Measurements from ENCODE around the gene SLC22A13. TPM values are rescaled to one million over a fixed set of nuclear protein-coding genes. Genes with fewer than 3 reads are reported as not detected.

Gene SLC22A13
- total and polyA plus RNA-seq, 2 experiments from 2014 or later: 0.13 to 0.66 TPM

DNA sequence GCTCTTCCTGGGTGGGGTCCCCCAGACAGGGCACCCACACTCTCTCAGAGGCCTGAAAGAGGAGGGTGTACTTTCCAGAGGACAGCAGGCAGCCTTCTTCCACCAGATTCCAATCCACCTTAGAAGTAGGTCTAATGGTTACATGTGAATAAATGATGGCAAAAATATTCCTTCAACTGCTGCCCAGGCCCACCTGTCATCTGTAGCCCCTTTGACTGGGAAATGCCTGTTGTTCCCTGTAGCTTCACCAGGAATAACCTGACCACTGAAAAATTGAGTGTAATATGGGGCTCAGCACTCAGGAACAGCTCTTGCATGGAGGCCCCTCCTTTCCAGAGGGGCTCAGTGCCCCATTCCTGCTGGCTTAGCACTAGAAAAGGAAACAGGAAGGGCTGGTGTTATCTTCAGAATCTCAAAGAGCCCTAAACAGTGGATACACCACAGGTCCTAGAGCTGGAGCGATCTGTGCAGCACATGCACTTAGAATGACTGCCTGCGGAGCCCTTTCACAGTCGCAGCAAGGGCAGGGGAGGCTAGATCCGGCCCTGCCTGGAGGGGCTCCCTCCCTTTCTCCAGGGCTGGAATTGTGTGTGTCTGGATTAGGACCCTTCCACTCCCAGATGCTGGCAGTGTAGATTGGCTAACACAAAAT lies 48.6 kb downstream of the SLC22A13 start (continued):
- TF ChIP-seq, protein P1, sequence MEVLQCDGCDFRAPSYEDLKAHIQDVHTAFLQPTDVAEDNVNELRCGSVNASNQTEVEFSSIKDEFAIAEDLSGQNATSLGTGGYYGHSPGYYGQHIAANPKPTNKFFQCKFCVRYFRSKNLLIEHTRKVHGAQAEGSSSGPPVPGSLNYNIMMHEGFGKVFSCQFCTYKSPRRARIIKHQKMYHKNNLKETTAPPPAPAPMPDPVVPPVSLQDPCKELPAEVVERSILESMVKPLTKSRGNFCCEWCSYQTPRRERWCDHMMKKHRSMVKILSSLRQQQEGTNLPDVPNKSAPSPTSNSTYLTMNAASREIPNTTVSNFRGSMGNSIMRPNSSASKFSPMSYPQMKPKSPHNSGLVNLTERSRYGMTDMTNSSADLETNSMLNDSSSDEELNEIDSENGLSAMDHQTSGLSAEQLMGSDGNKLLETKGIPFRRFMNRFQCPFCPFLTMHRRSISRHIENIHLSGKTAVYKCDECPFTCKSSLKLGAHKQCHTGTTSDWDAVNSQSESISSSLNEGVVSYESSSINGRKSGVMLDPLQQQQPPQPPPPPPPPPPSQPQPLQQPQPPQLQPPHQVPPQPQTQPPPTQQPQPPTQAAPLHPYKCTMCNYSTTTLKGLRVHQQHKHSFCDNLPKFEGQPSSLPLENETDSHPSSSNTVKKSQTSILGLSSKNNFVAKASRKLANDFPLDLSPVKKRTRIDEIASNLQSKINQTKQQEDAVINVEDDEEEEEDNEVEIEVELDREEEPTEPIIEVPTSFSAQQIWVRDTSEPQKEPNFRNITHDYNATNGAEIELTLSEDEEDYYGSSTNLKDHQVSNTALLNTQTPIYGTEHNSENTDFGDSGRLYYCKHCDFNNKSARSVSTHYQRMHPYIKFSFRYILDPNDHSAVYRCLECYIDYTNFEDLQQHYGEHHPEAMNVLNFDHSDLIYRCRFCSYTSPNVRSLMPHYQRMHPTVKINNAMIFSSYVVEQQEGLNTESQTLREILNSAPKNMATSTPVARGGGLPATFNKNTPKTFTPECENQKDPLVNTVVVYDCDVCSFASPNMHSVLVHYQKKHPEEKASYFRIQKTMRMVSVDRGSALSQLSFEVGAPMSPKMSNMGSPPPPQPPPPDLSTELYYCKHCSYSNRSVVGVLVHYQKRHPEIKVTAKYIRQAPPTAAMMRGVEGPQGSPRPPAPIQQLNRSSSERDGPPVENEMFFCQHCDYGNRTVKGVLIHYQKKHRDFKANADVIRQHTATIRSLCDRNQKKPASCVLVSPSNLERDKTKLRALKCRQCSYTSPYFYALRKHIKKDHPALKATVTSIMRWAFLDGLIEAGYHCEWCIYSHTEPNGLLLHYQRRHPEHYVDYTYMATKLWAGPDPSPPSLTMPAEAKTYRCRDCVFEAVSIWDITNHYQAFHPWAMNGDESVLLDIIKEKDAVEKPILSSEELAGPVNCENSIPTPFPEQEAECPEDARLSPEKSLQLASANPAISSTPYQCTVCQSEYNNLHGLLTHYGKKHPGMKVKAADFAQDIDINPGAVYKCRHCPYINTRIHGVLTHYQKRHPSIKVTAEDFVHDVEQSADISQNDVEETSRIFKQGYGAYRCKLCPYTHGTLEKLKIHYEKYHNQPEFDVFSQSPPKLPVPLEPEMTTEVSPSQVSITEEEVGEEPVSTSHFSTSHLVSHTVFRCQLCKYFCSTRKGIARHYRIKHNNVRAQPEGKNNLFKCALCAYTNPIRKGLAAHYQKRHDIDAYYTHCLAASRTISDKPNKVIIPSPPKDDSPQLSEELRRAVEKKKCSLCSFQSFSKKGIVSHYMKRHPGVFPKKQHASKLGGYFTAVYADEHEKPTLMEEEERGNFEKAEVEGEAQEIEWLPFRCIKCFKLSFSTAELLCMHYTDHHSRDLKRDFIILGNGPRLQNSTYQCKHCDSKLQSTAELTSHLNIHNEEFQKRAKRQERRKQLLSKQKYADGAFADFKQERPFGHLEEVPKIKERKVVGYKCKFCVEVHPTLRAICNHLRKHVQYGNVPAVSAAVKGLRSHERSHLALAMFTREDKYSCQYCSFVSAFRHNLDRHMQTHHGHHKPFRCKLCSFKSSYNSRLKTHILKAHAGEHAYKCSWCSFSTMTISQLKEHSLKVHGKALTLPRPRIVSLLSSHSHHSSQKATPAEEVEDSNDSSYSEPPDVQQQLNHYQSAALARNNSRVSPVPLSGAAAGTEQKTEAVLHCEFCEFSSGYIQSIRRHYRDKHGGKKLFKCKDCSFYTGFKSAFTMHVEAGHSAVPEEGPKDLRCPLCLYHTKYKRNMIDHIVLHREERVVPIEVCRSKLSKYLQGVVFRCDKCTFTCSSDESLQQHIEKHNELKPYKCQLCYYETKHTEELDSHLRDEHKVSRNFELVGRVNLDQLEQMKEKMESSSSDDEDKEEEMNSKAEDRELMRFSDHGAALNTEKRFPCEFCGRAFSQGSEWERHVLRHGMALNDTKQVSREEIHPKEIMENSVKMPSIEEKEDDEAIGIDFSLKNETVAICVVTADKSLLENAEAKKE (CRISPR knock-in tag; IDR thresholded peaks at IDR 0.05): no peak
- TF ChIP-seq, protein P2, sequence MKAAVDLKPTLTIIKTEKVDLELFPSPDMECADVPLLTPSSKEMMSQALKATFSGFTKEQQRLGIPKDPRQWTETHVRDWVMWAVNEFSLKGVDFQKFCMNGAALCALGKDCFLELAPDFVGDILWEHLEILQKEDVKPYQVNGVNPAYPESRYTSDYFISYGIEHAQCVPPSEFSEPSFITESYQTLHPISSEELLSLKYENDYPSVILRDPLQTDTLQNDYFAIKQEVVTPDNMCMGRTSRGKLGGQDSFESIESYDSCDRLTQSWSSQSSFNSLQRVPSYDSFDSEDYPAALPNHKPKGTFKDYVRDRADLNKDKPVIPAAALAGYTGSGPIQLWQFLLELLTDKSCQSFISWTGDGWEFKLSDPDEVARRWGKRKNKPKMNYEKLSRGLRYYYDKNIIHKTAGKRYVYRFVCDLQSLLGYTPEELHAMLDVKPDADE (IDR thresholded peaks at IDR 0.05): no peak

DNA sequence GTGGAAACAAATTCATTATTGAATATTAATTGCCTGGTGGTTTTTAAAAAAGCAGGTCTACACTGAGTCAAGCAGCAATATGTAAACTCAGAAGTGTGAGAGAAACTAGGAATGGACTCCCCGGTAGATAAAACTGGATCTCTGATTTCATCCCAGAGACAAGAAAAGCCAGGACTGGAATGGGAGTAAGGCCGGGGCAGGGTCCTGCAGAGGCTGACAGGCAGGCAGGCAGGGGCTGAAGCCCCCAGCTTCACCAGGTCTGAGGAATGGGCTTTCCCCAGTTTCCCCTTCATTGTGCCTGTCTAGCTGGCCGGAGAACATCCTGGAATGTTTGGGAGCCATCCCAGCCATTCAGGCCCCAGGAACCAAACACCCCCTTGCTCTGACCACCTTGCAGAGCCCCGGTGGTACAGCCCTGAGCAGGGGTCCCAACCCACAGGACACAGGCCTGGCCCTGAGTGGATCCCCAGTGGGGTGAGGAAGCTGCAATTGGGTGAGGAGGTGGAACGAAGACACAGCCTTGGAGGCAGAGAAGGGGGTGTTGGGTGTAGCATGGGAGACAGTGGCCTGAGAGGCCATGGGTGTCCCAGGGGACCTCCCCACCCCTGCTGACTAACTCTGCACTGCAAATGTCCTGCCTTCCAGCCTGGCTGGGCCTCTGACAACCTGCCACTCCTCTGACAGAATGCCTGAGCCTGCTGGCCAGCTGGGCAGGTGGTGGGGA lies 49.3 kb downstream of the SLC22A13 start:
- peaks cover 9% of the 10 kb centered on the region; the same call in 2 of the 3 replicates for H3K4me1 Mint-ChIP-seq
- Histone ChIP-seq H3K4me2 (no peak overlapping the region), H4K20me1 (replicated peaks; ENCODE audit: insufficient read depth) (no peaks in the 10 kb centered on the region), H3K27me3 (ENCODE audit: insufficient read depth) (no peaks in the 10 kb centered on the region), H3K79me2 (replicated peaks; ENCODE audit: insufficient read depth) (no peaks in the 10 kb centered on the region), H3K27ac (ENCODE audit: low read depth) (no peak overlapping the region), H2AFZ (peak overlapping the region; percentile 69), H3K4me1 (ENCODE audit: insufficient read depth) (no peaks in the 10 kb centered on the region), H3K36me3 (ENCODE audit: insufficient read depth) (no peaks in the 10 kb centered on the region), H3F3A (replicated peaks; ENCODE audit: low read depth) (no peaks in the 10 kb centered on the region), H3K4me3 (no peak overlapping the region), H3K9me2 (ENCODE audit: insufficient read depth) (0 out of 2 replicates have a peak, but pooled peaks cover 3% of the 10 kb centered on the region)
- no peaks in the 10 kb centered on the region; the same call in 2 of the 3 replicates for H3K36me3 Mint-ChIP-seq (ENCODE audit: low read depth)
- TF ChIP-seq NANOG (IDR thresholded peaks at IDR 0.05; ENCODE audit: borderline replicate concordance): no peak
- no peak for TF ChIP-seq ZNF331 (CRISPR knock-in tag; IDR thresholded peaks at IDR 0.05; ENCODE audit: low read depth)
- no peak for TF ChIP-seq ZNF114 (CRISPR knock-in tag; IDR thresholded peaks at IDR 0.05)
- TF ChIP-seq EZH2 (IDR thresholded peaks at IDR 0.05; ENCODE audit: low read depth, unreplicated experiment): no peak
- TF ChIP-seq POLR2AphosphoS5 (IDR thresholded peaks at IDR 0.05; ENCODE audit: low read depth): no peak
- TF ChIP-seq, protein P3, sequence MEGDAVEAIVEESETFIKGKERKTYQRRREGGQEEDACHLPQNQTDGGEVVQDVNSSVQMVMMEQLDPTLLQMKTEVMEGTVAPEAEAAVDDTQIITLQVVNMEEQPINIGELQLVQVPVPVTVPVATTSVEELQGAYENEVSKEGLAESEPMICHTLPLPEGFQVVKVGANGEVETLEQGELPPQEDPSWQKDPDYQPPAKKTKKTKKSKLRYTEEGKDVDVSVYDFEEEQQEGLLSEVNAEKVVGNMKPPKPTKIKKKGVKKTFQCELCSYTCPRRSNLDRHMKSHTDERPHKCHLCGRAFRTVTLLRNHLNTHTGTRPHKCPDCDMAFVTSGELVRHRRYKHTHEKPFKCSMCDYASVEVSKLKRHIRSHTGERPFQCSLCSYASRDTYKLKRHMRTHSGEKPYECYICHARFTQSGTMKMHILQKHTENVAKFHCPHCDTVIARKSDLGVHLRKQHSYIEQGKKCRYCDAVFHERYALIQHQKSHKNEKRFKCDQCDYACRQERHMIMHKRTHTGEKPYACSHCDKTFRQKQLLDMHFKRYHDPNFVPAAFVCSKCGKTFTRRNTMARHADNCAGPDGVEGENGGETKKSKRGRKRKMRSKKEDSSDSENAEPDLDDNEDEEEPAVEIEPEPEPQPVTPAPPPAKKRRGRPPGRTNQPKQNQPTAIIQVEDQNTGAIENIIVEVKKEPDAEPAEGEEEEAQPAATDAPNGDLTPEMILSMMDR (conservative IDR thresholded peaks at IDR 0.05; ENCODE audit: low read depth in 2 of 2): no peak
- ATAC-seq (peak; percentile 47), DNase-seq (ENCODE audit: low spot score) (peak; percentile 8)
- H3K4me3 Mint-ChIP-seq: no peak overlapping the region
- no peak overlapping the region for H3K27ac Mint-ChIP-seq
- H3K9me3 Mint-ChIP-seq: no peaks in the 10 kb centered on the region; the same call in 2 of the 3 replicates
- peaks cover 10% of the 10 kb centered on the region for H3K27me3 Mint-ChIP-seq (ENCODE audit: insufficient read depth, low read depth, poor library complexity)
